ENCODE results near the gene PISD.

- TF ChIP-seq CTCF (IDR thresholded peaks at IDR 0.05; ENCODE audit: low read depth, low read length): no peak
- no peak for TF ChIP-seq EZH2phosphoT487 (IDR thresholded peaks at IDR 0.05; ENCODE audit: low read depth)
Measured at GRCh38 chr22:31652911-31653684, 8.9 kb downstream of the PISD start.
